VCaP (cell line): ENCODE data around the gene BMS1.
"Not testable (repeated sequence)": the region's sequence is repeated elsewhere in the genome, so short reads cannot be mapped to it uniquely, and the experiment has no call there.

Experiments used
- H3K27ac ChIP-seq: fragments of 450-650 bp; 2 replicates; pipeline ENCODE4 v1.5.1; 2017
- CTCF ChIP-seq: fragments of 450-650 bp; conservative IDR thresholded peaks from 2 replicates; pipeline ENCODE4 v1.5.1; 2017; ENCODE audit warnings: mild to moderate bottlenecking, moderate library complexity

The BMS1 gene

GRCh38 chr10:42782446-42783180 lies at the start of gene BMS1:
Gene BMS1, plus strand, starts transcription at chr10:42782795. Its CDS starts 1,600 bp downstream, at chr10:42784395.
- TF ChIP-seq CTCF: no peak
- peak within 1 kb of the TSS; percentile 92 for H3K27ac ChIP-seq

- no peak overlapping the region for H3K27ac ChIP-seq
- no peak for TF ChIP-seq CTCF
These were observed 48.1 kb upstream of the BMS1 start for GRCh38 chr10:42734536-42734935.

- no peak for TF ChIP-seq CTCF
These were observed 43.9 kb upstream of the BMS1 start for GRCh38 chr10:42738679-42739078.

GRCh38 chr10:42741536-42741935 lies 41.1 kb upstream of the BMS1 start:
- H3K27ac ChIP-seq: not testable (repeated sequence)

More at GRCh38 chr10:42738679-42739078, 43.9 kb upstream of the BMS1 start:
- no peak overlapping the region for H3K27ac ChIP-seq

- TF ChIP-seq CTCF: no peak
- H3K27ac ChIP-seq: no peak overlapping the region
These were observed 38.9 kb upstream of the BMS1 start for GRCh38 chr10:42743697-42744096.

GRCh38 chr10:42744134-42744701 lies 38.4 kb upstream of the BMS1 start:
- H3K27ac ChIP-seq: no peak overlapping the region
- TF ChIP-seq CTCF: peak; percentile 18

- TF ChIP-seq CTCF: peak; percentile 94
- peak overlapping the region; percentile 34; the same call in 1 of the 2 replicates for H3K27ac ChIP-seq
These were observed 29.5 kb upstream of the BMS1 start for GRCh38 chr10:42753126-42753506.

- H3K27ac ChIP-seq: peak overlapping the region; percentile 34; the same call in 1 of the 2 replicates
- TF ChIP-seq CTCF: peak; percentile 55
These were observed 29.0 kb upstream of the BMS1 start for GRCh38 chr10:42753507-42754154.
